Measurements from ENCODE around the gene SLC7A14. TPM values are rescaled to one million over a fixed set of nuclear protein-coding genes. Genes with fewer than 3 reads are reported as not detected.
A peak's percentile ranks its signal among the peaks of the same experiment; 100 is the strongest.
"Not testable (repeated sequence)": the region's sequence is repeated elsewhere in the genome, so short reads cannot be mapped to it uniquely, and the experiment has no call there.

The SLC7A14 gene
- total RNA-seq, 2 experiments from 2014 or later: not detected

DNA sequence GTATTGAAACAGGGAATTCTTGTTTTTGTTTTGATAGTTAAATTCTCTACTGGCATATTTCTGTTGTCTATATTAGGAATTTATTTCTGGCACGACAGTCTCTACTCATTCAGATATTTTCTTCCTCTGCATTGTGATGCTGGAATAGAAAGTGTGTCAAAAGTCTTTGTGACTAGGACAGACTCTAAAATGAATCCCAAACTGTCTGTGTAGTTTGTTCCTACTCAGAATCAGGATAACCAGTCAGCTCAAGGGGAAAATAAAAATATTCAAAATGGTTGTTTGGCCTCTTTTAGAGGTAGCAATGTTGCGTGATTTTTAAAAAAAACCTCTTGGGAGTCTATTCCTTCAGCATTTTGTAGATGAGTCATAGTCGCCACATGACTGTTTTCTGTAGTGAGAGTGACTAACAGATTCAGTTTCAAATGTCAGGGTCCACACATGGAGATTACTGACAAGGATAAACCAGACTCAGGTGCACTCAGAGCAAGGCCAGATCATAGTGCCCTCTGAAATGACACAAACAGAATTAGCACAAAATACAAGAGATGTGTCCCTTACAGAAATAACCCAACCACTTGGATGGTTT is 13.1 kb downstream of the SLC7A14 start:
- Mint-ChIP-seq H3K27me3 (peaks cover 12% of the 10 kb centered on the region), H3K4me3 (no peak overlapping the region), H3K9me3 (peaks cover 3% of the 10 kb centered on the region), H3K4me1 (peaks cover 12% of the 10 kb centered on the region), H3K27ac (no peak overlapping the region), H3K36me3 (ENCODE audit: low read depth) (no peaks in the 10 kb centered on the region)
- POLR2A ChIA-PET: no interaction called here
- CTCF ChIA-PET: no interaction called here
- DNase-seq: no peak

DNA sequence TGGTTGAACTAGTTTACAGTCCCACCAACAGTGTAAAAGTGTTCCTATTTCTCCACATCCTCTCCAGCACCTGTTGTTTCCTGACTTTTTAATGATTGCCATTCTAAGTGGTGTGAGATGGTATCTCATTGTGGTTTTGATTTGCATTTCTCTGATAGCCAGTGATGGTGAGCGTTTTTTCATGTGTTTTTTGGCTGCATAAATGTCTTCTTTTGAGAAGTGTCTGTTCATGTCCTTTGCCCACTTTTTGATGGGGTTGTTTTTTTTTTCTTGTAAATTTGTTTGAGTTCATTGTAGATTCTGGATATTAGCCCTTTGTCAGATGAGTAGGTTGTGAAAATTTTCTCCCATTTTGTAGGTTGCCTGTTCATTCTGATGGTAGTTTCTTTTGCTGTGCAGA is 18.3 kb downstream of the SLC7A14 start:
- H3K27me3 Mint-ChIP-seq; H3K27ac Mint-ChIP-seq; H3K36me3 Mint-ChIP-seq (ENCODE audit: low read depth); H3K9me3 Mint-ChIP-seq; DNase-seq; POLR2A ChIA-PET; H3K4me3 Mint-ChIP-seq; CTCF ChIA-PET: not testable (repeated sequence)
- H3K4me1 Mint-ChIP-seq: peaks cover 17% of the 10 kb centered on the region

DNA sequence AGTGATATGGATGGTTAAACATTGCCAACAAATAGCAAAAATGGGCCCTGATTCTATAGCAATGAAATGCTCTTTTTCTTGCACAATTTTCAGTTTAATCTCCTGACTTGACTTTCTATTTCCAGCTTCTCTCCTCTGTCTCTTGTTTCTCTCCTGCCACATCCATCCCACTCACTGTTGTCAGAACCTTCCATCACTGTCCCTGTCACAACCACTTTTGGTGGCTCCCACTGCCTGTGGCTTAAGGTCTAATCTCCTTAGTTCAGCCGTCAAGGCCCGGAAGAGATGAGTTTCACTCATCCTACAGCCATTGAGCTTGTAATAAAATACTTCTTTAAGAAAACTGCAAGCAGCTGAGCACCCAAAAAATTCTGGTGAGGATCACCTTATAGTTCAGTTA is 19.5 kb downstream of the SLC7A14 start:
- DNase-seq: no peak
- H3K27ac Mint-ChIP-seq: no peak overlapping the region
- H3K4me1 Mint-ChIP-seq: peaks cover 14% of the 10 kb centered on the region
- POLR2A ChIA-PET: no interaction called here
- no peak overlapping the region for H3K4me3 Mint-ChIP-seq
- H3K27me3 Mint-ChIP-seq: peaks cover 8% of the 10 kb centered on the region
- H3K36me3 Mint-ChIP-seq (ENCODE audit: low read depth): no peaks in the 10 kb centered on the region
- H3K9me3 Mint-ChIP-seq: peaks cover 3% of the 10 kb centered on the region
- CTCF ChIA-PET: no interaction called here

DNA sequence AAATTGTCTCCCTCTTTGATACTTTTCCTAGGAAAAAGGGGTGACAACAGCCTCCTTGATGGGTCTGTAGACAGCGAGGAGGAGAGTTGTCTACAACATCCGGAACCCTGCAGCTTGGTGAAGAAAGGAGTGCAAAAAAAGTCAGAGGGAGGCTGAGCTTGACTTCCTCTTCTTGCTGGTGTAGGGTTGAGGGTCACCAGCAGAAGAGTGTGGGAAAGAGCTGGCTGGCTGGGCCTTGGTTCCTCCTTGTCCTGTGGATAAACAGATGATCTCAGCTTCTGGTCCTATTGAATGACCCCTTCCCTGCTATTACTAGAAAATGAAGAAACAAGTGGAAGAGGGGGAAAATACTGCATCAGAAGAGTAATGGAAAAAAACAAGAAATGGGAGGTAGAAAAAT is 20.4 kb downstream of the SLC7A14 start:
- Mint-ChIP-seq H3K9me3 (no peaks in the 10 kb centered on the region), H3K4me3 (no peak overlapping the region), H3K4me1 (peaks cover 18% of the 10 kb centered on the region), H3K36me3 (ENCODE audit: low read depth) (no peaks in the 10 kb centered on the region), H3K27me3 (peaks cover 10% of the 10 kb centered on the region), H3K27ac (no peak overlapping the region)
- CTCF ChIA-PET: no interaction called here
- POLR2A ChIA-PET: interaction anchor here (0.7 kb wide), 1 partner anchor 10 kb away, joined by 3 read pairs; no protein-coding TSS in a partner anchor
- no peak for DNase-seq

DNA sequence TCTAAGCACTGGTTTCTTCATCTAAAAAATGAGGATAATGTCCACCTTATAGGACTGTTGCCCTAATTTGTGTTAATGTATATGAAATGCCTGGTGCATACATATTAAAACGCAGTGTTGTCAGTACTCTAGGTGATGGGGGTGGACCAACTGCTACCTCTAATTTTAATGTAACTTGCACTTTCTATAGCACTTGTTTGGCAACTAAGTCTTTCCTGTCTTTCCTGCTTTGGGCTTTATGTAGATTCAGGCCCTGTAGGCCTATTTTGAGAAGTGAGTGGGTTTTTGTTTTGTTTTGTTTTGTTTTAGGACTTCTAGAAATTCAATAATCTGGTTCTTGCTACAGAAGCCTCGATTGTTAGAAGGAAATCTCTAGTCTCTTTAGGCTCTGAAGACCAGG is 21.2 kb downstream of the SLC7A14 start:
- Mint-ChIP-seq H3K27me3 (peaks cover 15% of the 10 kb centered on the region), H3K36me3 (ENCODE audit: low read depth) (no peaks in the 10 kb centered on the region), H3K27ac (no peak overlapping the region), H3K4me1 (peaks cover 18% of the 10 kb centered on the region), H3K4me3 (no peak overlapping the region), H3K9me3 (no peaks in the 10 kb centered on the region)
- ChIA-PET CTCF (interaction anchor here (1.4 kb wide), 1 partner anchor 11 kb away, joined by 5 read pairs; no protein-coding TSS in a partner anchor), POLR2A (no interaction called here)
- no peak for DNase-seq

DNA sequence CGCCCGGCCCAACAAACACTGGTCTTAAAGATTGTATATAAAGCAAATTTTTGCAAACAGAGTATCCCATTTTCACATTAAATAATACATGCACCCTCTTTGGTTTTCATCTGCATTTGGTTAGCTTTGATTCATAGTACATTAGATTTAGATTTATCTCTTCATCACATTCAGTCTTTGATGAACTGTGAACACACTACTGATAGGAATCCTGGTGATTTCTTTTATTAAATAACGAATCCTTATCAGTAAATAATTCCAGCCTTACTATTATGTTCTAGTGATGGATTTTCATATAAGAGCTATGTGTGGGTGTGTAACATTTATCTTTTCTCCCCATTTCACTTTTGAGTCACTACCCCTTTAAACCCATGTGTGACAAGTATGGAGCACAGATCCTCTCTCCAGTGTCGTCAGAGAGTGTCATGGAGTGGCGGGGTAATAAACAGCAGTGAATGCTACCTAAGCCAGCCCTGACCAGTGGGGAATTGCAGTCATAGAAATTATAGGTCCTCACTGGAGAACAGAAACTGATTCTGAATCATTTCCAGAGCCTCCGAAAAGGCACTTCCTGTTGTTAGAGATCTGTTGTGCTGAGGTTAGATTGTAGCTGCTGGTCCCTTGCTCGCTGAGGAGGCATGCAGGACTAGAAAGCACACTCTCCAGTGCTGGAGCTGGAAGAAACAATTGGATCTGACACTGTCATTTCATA is 22.0 kb downstream of the SLC7A14 start:
- ChIA-PET CTCF (interaction anchor here (1.4 kb wide), 1 partner anchor 11 kb away, joined by 5 read pairs; no protein-coding TSS in a partner anchor), POLR2A (no interaction called here)
- H3K4me3 Mint-ChIP-seq: no peak overlapping the region
- H3K27me3 Mint-ChIP-seq: peaks cover 16% of the 10 kb centered on the region
- H3K4me1 Mint-ChIP-seq: peaks cover 18% of the 10 kb centered on the region
- peak; percentile 14 for DNase-seq
- H3K27ac Mint-ChIP-seq: no peak overlapping the region
- no peaks in the 10 kb centered on the region for H3K36me3 Mint-ChIP-seq (ENCODE audit: low read depth)
- H3K9me3 Mint-ChIP-seq: no peaks in the 10 kb centered on the region

DNA sequence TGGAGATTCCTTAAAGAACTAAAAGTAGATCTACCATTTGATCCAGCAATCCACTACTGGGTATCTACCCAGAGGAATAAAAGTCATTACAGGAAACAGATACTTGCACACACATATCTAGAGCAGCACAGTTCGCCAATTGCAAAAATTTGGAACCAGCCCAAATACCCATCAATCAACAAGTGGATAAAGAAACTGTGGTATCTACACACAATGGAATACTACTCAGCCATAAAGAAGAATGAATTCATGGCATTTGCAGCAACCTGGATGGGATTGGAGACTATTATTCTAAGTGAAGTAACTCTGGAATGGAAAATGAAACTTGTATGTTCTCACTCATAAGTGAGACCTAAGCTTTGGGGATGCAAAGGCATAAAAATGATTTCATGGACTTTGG is 23.8 kb downstream of the SLC7A14 start:
- Mint-ChIP-seq H3K4me3 (no peak overlapping the region), H3K27me3 (peaks cover 21% of the 10 kb centered on the region), H3K27ac (no peak overlapping the region), H3K4me1 (peaks cover 18% of the 10 kb centered on the region), H3K36me3 (ENCODE audit: low read depth) (no peaks in the 10 kb centered on the region), H3K9me3 (no peaks in the 10 kb centered on the region)
- no peak for DNase-seq
- POLR2A ChIA-PET: no interaction called here
- CTCF ChIA-PET: no interaction called here

DNA sequence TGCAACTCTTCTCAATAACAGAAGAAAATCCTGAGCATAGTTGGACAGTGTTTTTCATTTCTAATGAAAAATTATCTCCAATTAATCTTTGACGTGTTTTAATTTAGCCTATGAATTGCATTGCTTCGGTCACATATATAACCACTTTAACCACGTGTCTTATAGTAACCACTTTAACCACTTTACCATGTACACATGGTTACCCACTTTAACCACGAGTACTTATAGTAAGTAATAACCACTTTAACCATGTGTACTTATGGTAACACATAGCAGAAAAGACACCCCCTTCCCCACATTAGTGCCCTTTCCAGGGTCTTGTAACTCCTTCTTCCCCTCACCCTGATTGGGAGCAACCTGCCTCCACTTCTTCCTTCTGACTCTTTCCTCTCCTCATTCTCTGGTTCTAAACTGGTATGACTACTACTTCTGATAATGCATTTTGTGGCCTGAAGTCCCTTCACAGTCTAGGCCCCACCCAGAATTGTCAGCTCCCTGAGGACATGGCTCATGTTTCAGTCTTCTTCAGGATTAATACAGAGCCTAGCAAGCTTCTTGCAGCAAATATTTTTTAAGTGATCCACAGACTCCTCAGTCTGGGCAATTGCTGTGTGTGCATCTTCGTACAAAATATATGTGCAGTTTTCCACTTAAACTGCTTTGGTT is 25.0 kb downstream of the SLC7A14 start:
- POLR2A ChIA-PET: no interaction called here
- CTCF ChIA-PET: no interaction called here
- no peaks in the 10 kb centered on the region for H3K9me3 Mint-ChIP-seq
- H3K4me1 Mint-ChIP-seq: peaks cover 18% of the 10 kb centered on the region
- no peaks in the 10 kb centered on the region for H3K36me3 Mint-ChIP-seq (ENCODE audit: low read depth)
- H3K27ac Mint-ChIP-seq: no peak overlapping the region
- no peak overlapping the region for H3K4me3 Mint-ChIP-seq
- peaks cover 21% of the 10 kb centered on the region for H3K27me3 Mint-ChIP-seq
- no peak for DNase-seq

DNA sequence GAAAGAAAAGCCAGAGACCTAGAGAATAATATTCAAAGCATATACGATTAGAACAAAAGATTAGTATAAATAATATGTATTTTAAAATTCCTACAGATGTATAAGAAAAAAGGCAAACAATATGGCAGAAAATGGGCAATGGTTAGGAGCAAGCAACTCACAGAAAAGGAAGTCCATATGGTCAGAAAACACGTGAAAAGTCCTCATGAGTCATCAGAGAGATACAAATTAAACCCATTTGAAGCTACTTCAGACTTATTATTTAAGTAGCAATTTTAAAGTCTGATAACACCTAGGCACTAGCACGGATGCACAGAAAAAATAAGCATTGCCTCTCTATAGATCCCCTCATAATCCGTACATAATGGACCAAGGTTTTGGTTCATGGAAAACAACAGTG is 25.6 kb downstream of the SLC7A14 start:
- no peaks in the 10 kb centered on the region for H3K36me3 Mint-ChIP-seq (ENCODE audit: low read depth)
- CTCF ChIA-PET: no interaction called here

DNA sequence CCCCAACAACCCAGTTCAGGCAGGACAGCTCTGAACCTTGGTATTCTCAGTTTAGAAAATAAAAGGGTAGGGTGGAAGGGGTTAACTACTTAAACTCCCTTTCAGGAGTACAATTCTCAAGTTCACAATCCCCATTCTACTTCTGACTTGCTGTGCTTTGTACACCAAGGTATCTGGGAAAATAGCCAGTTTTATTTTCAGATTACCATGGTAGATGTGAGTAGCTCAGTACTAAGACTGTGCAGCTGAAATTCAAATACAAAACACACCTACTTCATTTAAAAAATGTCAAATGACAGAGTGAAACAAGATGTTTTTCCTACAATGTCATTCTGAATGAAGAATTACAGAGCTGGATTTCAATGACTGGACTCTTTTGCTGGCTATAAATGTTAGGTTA is 27.4 kb downstream of the SLC7A14 start:
- H3K4me3 Mint-ChIP-seq: no peak overlapping the region
- H3K9me3 Mint-ChIP-seq: no peaks in the 10 kb centered on the region
- DNase-seq: no peak
- peaks cover 27% of the 10 kb centered on the region for H3K27me3 Mint-ChIP-seq
- POLR2A ChIA-PET: no interaction called here
- H3K4me1 Mint-ChIP-seq: peaks cover 5% of the 10 kb centered on the region
- H3K36me3 Mint-ChIP-seq (ENCODE audit: low read depth): no peaks in the 10 kb centered on the region
- CTCF ChIA-PET: no interaction called here
- H3K27ac Mint-ChIP-seq: no peak overlapping the region

More for the DNA sequence above, 25.6 kb downstream of the SLC7A14 start:
- Mint-ChIP-seq H3K27ac (no peak overlapping the region), H3K4me3 (no peak overlapping the region), H3K4me1 (peaks cover 18% of the 10 kb centered on the region), H3K27me3 (peaks cover 19% of the 10 kb centered on the region), H3K9me3 (no peaks in the 10 kb centered on the region)
- POLR2A ChIA-PET: no interaction called here
- no peak for DNase-seq

DNA sequence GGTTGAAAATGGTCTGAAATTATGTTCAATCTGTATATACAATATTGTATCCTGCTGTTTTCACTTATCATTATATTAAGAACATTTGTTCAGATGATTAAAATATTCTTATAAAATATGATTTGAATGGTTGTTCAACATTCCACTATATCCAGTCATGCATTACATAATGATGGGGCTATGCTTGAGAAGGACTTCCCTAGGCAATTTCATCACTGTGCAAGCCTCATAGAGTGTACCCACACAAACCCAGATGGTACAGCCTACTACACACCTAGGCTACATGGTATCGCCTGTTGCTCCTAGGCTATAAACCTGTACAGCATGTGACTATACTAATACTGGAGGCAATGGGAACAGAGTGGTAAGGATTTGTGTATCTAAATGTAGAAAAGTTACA is 30.5 kb downstream of the SLC7A14 start:
- DNase-seq: no peak
- Mint-ChIP-seq H3K9me3 (no peaks in the 10 kb centered on the region), H3K27me3 (peaks cover 33% of the 10 kb centered on the region), H3K4me3 (no peak overlapping the region), H3K4me1 (no peaks in the 10 kb centered on the region), H3K36me3 (ENCODE audit: low read depth) (no peaks in the 10 kb centered on the region), H3K27ac (no peak overlapping the region)
- ChIA-PET CTCF (no interaction called here), POLR2A (no interaction called here)

DNA sequence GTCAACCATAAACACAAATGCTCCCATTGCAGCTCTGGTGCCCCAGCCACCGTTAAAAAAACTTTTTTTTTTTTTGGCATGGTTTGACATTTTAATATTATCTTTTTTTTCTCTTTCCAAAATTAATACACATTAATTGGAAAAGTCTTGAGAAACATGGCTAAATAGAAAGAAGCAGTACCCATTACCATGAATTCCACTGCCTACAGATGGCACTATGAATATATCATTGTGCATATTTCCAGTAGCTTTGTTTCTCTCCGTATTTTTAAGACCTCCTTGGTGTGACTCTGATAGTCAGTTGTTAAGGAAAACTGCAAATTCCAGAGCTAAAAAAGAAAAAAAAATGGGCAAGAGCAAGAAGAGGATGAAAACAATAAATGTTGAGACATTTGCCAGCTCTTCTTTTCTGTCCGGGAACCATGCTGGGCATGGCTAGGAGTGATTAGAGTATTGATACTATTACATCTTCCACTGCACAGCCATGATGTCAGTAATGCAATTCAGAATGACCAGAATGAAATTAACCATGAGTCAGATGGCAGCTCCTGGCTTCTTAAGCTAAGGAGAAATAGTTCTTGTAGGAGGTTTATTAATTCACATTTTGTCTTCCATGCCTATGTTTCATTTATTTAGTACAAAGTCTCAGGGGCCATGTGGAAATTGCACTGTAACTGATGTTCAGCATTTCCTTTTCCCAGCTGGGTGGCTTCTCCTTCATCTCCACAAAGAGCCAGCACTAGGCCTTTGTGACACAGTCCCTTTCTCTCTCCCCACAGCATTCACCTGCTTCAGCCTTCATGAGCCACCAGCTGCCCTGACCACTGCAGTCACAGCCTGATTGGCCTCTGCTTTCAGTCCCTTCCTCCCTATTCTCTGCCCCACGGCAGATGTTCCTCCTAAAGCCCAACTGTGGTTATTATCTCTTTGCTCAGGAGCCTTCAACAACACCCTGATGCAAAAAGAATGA is 31.8 kb downstream of the SLC7A14 start:
- Mint-ChIP-seq H3K36me3 (ENCODE audit: low read depth) (no peaks in the 10 kb centered on the region), H3K27me3 (peaks cover 28% of the 10 kb centered on the region), H3K4me1 (no peaks in the 10 kb centered on the region), H3K27ac (no peak overlapping the region), H3K9me3 (no peaks in the 10 kb centered on the region), H3K4me3 (no peak overlapping the region)
- DNase-seq: no peak
- CTCF ChIA-PET: interaction anchor here (1.4 kb wide), 1 partner anchor 10 kb away, joined by 5 read pairs; no protein-coding TSS in a partner anchor
- POLR2A ChIA-PET: no interaction called here

DNA sequence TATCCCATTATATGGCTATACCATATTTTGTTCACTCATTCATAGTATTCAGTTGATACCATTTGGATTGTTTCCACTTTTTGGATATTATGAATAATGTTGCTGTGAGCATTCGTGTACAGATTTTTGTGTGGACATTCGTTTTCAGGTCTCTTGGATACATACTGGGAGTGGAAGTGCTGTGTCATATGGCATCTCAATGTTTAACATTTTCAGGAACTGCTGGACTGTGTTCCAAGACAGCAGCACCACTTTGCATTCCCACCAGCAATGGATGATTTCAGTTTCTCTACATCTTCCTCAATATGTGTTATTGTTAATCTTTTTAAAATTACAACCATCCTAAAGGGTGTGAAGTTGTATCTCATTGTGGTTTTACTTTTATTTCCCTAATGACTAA is 34.6 kb downstream of the SLC7A14 start:
- peaks cover 27% of the 10 kb centered on the region for H3K27me3 Mint-ChIP-seq
- POLR2A ChIA-PET: no interaction called here
- H3K4me3 Mint-ChIP-seq: no peak overlapping the region
- DNase-seq: no peak
- H3K36me3 Mint-ChIP-seq (ENCODE audit: low read depth): no peaks in the 10 kb centered on the region
- H3K27ac Mint-ChIP-seq: no peak overlapping the region
- H3K9me3 Mint-ChIP-seq: no peaks in the 10 kb centered on the region
- CTCF ChIA-PET: no interaction called here
- no peaks in the 10 kb centered on the region for H3K4me1 Mint-ChIP-seq
